HG02588 (cell line): ENCODE measurements around the gene RD3L.
"Not testable (repeated sequence)": the region's sequence is repeated elsewhere in the genome, so short reads cannot be mapped to it uniquely, and the experiment has no call there.

Experiments used
- ATAC-seq: cut with Tn5 transposase; IDR thresholded peaks from one replicate; pipeline ENCODE4 v1.9.1; 2021; ENCODE audit warnings: mild to moderate bottlenecking, moderate library complexity; ENCODE audit not compliant: unreplicated experiment

Gene RD3L

GRCh38 chr14:103941973-103942736 is at the start of gene RD3L:
RD3L (minus strand) TSS chr14:103942529; CDS start chr14:103941695, 834 bp downstream.
- no peak for ATAC-seq

GRCh38 chr14:103989964-103990363 is 47.6 kb upstream of the RD3L start:
- no peak for ATAC-seq

DNA sequence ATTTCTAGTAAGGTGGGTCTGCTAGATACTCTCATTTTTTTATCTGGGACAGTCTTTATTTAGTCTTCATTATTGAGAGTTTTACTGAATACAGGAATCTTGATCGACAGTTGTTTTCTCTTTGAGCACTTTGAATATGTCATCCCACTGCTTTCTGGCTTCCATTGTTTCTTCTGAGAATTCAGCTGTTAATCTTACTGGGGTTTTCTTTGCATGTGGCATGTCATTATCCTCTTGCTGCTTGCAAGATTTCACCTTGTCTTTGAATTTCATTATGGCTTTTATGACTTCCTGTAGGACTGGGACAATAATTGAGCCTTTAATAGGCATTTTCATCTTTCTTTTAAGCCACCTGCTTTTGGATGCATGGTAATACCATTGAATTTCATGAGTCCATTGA is 46.7 kb upstream of the RD3L start:
- ATAC-seq = no peak

- no peak for ATAC-seq
These were observed 41.9 kb upstream of the RD3L start for GRCh38 chr14:103984196-103984595.

GRCh38 chr14:103980623-103981238 is 38.4 kb upstream of the RD3L start:
- ATAC-seq = not testable (repeated sequence)

DNA sequence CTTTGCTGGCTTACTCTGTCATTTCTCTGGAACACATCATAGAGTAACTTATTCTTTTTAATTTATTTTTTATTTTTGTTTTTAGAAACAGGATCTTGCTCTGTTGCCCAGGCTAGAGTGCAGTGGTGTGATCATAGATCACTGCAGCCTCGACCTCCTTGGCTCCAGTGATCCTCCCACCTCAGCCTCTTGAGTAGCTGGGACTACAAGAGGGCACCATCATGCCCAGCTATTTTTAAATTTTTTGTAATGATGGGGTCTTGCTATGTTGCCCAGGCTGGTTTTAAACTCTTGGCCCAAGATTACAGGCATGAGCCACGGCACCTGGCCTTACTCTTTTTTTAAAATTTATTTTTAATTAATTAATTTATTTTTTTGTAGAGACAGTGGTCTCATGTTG is 32.2 kb upstream of the RD3L start:
- no peak for ATAC-seq

DNA sequence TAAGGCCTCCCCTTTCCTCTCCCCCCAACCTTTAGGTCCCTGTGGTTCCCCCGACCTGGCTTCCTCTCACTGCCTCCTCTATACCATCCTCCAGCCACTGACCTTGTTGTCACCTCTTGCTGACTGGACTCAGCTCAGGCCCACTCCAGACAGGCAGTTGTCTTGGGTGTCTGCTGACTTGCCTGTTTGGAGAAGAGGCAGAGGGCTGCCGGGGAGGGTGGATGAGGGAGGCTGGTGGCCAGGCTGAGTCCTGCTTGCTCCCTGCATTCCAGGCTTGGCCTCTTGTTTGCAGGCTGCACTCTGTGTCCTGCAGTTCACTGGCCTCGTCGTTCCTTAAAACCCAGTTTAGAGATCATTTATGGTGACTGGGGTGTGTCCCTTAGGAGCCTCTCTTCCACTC is 31.0 kb upstream of the RD3L start:
- no peak for ATAC-seq

DNA sequence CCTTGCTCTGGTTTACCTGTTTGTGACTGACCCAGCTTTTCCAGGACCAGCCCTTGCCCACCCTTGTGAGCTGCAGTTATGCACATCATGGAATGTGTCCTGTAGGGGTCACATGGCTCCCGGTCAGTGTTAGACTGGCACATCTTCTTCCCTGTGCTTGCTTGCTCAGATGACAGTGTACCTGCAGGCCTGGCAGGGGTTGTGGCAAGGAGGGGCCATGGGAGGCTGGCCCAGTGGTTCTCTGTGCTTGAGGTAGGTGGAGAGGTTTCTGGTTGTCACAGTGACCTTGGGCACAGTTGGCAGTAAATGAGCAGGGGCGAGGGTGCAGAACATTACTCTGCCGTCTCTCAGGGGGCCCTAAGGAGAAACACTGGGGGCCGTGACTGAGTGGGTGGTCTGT is 27.6 kb upstream of the RD3L start:
- no peak for ATAC-seq

- ATAC-seq = no peak
These were observed 24.3 kb upstream of the RD3L start for GRCh38 chr14:103966631-103967030.

DNA sequence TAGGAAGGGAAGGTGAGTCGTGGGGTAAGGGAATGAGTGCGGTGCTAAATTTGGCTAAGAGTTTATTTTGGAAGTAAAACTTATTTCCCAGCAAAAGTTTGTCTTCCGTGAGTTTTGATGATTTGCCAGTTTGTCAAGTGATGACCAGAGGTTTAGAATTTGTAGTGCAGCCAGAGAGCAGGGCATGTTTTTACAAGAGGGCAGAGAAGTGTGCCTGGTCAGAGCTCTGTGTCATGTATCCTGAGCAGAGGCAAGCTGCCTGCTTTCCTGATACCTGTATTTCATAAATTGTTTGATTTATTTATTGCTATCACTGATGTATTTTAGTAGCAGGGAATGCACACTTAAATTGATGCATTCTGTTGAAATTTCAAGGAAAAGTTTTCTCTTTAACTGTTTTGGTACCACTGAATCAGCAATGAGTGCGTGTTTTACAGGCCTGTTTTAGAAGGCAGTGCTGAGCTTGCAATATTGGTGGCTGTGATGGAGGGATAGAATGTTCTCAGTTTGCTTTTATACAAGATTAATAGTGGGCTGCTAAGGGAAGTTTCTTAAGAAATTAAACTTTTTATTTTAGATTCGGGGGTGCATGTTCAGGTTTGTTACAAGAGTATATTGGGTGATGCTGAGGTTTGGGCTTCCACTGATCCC is 19.7 kb upstream of the RD3L start:
- no peak for ATAC-seq

DNA sequence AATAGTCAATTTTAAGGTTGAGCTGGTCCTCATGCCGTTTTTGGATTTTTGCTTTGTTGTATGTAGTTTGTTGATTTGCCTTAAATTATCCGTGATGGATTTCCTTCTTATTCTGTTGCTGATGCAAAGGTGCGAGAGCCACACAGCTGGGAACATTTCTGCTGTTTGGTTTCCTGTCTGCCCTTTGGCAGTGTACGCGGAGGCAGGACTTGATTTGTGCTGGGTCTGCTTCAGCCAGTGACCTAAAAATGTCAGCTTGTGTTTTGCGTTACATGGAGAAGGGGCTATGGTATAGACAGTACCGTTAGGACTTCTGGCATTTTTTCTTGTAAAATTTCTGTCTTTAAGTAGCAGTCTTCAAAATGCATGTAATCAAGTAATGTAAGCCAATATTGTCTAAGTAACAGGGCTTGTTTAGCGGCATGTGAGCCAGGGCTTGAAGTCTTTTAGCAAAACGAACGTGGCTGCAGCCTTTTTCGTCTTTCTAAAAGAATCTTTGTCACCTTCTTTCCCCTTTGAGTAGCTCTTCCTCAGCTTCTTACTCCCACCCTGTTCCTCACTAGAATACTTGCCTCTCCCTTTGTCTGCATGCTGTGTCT is 18.2 kb upstream of the RD3L start:
- no peak for ATAC-seq

DNA sequence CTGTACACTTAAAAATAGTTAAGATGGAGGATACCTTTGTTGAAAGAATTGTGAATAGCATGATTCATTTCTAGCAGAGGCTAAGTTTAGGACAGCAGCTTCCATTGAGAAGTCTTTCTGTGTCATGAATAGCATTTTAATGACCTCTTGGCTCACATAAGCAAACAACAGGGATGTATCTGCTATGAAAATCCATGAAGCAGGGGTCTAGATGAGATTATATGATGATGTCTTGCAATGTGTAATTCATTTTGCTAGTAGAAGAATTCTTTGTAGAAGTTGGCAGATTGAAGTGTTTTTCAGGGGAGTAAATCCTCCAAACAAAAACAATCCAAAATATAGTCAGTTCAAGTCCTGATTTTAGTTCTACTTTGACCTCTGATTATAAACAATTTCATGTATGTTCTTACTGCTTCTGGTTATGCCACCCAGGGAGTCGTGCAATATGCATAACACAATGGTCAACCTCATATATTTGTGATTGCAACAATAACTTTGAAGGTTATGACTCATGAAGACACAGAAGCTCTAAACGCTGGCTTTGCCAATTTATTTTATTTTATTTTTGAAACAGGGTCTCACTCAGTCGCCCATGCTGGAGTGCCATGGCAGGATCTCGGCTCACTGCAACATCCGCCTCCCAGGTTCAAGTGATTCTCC is 6.9 kb upstream of the RD3L start:
- ATAC-seq = no peak

GRCh38 chr14:103948442-103948841 is 6.1 kb upstream of the RD3L start:
- no peak for ATAC-seq

DNA sequence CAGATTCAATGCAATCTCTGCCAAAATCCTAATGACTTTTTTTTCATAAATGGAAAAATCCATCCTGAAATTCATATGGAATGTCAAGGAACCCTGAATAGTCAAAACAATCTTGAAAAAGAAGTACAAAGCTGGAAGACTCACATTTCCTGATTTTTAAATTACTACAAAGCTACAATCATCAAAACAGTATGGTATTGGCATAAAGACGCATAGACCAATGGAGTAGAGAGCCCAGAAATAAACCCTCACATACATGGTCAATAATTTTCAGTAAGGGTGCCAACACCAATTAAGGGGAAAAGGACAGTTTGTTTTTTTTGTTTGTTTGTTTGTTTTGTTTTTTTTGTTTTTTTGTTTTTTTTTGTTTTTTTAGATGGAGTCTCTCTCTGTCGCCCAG is 4.6 kb upstream of the RD3L start:
- no peak for ATAC-seq

DNA sequence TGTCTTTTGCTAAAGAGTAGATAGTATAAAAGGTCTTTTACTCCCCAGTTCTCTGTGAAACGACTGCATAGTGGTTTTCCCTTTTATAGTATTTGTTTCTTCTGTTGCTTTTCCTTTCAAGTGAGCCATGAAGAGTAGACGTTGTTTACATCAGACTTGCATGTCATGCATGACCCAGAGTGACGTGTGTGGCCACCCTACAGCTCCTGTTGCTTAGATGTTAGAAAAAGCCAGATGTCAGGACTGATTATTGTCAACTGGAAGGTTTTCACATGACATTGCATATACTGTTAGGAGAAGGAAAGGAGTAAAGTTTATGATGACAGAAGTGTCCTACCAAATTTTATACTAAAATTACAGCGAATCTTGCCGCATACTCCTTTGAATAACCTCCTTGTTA is 1.3 kb upstream of the RD3L start:
- no peak for ATAC-seq

DNA sequence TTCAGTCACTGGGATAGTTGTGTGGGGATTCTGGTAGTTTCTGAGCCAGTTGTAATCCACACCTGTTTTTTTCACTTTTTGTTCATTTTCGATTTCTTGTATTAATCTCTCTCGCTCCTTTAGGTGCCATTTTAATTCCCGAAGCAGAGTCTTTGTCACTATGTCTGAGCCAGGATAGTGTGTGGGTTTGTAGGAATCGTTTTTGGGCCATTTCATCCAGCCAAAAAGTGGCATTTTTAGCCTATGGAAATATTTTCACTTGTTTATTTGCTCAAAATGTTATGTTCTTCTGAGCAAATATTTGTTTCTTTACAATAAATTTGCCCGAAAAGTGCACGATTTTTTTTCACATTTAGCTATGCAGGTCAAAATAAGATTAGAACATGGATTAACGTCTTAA is 867 bp downstream of the RD3L start:
- no peak for ATAC-seq

DNA sequence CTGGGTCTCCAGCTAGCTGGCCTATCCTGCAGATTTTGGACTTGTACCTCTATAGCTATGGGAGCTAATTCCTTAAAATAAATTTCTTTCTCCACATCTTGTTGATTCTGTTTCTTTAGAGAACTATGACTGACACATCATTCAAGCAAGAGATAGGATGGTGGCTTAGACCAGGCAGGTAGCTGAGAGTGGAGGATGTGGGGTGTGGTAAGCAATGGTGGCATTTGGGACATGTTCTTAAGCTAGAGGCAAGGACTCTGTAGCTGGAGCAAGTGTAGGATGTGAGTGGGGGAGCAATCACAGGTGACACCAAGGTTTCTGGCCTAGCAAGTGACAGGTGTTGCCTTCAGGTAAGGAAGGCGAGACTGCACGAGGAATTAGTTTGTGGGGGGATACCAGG is 7.2 kb downstream of the RD3L start:
- ATAC-seq = no peak

- no peak for ATAC-seq
These were observed 9.4 kb downstream of the RD3L start for GRCh38 chr14:103932791-103933490.

DNA sequence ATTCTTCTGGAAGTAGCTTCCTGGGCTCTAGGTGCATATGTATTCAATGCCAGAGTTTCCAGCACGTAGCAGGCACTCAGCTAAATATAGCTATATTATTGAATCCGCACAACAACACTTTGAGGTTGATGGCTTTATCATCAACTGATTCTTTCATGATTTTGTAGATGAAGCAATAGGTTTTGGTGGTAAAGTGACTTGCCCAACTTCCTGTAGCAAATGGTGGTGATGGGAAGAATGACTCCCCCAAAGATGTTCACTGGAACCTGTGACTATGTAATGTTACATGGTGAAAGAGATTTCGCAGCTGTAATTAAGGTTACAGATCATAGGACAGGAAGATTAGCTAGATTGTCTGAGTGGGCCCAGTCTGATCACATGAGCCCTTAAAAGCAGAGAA is 10.9 kb downstream of the RD3L start:
- ATAC-seq = no peak

- ATAC-seq = no peak
These were observed 12.2 kb downstream of the RD3L start for GRCh38 chr14:103930051-103930604.
